HL-60/S4 treated with phorbol 12-myristate 13-acetate at 8.2 ng/mL for 4 days and 3 days (cell line): ENCODE measurements around the gene PACRGL.

Source experiments
- in situ Hi-C: fragments of 300-500 bp; cut with MboI; formaldehyde crosslinking; loops from 2 replicates; pipeline ENCODE4 v1.15.0; 2022; ENCODE audit warnings: low sequenced_read_pairs

The PACRGL gene

GRCh38 chr4:20700007-20700761, at the start of gene PACRGL:
PACRGL (plus strand) TSS chr4:20700458; CDS start chr4:20704482, 4,024 bp downstream.
- in situ Hi-C loops, result no loop called here

DNA sequence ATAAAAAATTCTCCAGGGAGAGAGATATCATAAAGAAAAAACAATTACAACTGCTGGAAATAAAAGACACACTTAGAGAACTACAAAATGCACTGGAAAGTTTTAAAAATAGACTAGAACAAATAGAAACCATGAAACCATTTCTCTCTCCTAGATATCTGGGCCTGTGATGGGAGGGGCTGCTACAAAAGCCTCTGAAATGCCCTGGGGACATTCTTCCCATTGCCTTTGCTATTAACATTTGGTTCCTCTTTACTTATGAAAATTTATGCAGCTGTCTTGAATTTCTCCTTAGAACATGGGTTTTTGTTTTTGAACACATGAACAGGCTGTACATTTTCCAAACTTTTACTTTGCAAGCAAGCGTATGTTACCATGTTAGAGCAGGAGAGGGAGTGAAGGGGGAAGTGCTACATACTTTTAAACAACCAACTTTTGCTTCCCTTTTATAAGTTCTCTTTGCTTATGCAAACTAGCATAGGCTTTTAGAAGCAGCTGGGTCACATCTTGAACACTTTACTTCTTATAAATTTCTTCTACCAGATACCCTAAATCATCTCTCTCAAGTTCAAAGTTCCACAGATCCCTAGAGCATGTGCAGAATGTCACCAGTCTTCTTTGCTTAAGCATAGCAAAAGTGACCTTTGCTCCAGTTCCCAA, 47.9 kb upstream of the PACRGL start:
- in situ Hi-C loops, result no loop called here

GRCh38 chr4:20658456-20658855, 41.8 kb upstream of the PACRGL start:
- in situ Hi-C loops, result no loop called here

DNA sequence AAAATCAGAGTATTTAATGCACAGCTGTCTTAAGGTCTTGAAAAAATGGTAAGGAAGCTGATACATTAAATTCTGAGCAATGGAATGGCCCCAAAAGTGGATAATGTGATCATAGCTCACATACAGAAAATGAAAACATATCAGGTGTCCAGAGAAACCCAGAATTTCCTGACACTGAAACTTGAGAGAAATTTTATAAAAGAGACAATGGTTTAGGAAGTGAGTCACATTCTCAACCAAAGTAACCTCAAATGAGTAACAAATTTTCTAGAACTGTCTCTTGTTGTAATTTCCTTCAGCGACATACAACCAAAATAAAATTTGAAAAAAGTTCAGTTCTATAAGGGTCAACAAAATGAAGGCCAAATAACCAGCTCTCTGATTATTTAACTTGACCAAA, 37.4 kb upstream of the PACRGL start:
- in situ Hi-C loops, result no loop called here

GRCh38 chr4:20666012-20666860, 34.0 kb upstream of the PACRGL start:
- in situ Hi-C loops, result no loop called here

DNA sequence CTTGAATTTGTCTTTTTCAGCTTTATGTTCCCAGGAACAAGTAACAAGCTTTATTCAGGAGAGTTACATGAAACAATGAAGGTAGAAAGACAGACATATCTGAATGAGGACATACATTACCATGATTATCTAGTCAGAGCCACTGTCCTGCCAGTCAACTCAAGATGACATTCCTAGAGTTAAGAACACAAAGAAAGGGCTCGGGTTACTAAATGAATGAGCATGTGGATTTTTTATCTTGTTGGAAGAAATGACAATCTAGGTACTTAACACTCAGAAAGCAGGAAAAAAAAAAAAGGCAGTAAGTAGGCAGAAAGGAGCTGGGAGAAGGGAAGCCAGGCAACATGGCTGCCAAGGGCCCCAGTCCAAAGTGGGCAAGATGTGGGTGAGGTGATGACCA, 28.0 kb upstream of the PACRGL start:
- in situ Hi-C loops, result no loop called here

DNA sequence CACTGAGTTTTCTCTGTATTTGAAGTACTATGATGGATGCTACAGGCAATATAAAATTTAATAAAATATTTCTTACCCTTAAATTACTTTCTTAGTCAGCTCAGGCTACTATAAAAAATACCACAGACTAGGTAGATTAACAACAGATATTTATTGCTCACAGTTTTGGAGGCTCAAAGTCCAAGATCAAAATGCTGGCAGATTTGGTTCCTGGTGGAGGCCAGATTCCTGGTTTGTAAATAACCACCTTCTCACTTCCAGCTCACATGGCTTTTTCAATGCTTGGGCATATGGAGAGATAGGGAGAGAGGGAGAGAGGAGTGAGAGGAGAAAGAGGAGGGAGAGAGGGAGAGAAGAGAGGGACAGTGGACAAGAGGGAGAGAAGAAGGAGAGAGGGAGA, 24.5 kb upstream of the PACRGL start:
- in situ Hi-C loops, result loop anchor here (25.0 kb wide), 1 partner anchor 263 kb away; no protein-coding TSS in a partner anchor

GRCh38 chr4:20676501-20677197, 23.6 kb upstream of the PACRGL start:
- in situ Hi-C loops, result loop anchor here (25.0 kb wide), 1 partner anchor 264 kb away; no protein-coding TSS in a partner anchor

DNA sequence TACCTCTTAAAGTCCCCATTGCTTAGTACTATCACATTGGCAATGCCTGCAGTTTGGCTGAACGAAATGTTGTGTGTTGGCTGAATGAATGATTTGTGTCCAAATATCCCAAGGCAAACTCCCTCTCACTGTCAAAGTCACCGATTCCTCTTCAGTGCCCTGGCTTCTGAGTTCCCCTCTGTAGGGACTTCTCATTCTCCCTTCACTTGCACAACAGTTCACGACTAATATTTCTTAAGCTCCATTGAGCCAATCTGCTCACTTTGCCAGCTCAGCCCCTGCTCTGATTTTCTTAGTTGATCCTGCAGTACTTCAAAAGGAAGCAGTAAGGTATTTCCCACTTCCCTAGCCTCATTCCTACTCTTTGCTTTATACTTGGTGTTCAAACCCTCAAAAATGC, 21.9 kb upstream of the PACRGL start:
- in situ Hi-C loops, result loop anchor here (25.0 kb wide), 1 partner anchor 266 kb away; no protein-coding TSS in a partner anchor

DNA sequence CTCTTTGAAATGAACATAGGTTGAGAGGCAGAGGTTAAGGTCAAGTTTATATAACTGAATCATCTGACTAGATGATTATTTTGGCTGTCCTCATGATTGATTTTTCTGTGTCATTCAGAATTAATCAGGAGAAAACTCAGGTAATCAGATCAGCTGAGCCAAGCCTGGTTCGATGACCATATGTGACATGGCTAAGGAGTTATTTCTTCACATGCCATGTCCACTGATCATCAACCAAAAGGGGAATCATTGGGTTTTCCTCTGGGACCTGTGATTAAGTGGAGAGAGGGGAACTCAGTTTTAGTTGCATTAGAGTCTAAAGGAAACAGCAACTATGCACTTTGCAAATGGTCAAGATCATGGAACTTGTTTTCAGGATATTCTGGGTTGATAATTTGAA, 20.3 kb upstream of the PACRGL start:
- in situ Hi-C loops, result loop anchor here (25.0 kb wide), 1 partner anchor 268 kb away; no protein-coding TSS in a partner anchor

GRCh38 chr4:20680736-20681135, 19.5 kb upstream of the PACRGL start:
- in situ Hi-C loops, result loop anchor here (25.0 kb wide), 1 partner anchor 268 kb away; no protein-coding TSS in a partner anchor

GRCh38 chr4:20681271-20681670, 19.0 kb upstream of the PACRGL start:
- in situ Hi-C loops, result loop anchor here (25.0 kb wide), 1 partner anchor 269 kb away; no protein-coding TSS in a partner anchor

DNA sequence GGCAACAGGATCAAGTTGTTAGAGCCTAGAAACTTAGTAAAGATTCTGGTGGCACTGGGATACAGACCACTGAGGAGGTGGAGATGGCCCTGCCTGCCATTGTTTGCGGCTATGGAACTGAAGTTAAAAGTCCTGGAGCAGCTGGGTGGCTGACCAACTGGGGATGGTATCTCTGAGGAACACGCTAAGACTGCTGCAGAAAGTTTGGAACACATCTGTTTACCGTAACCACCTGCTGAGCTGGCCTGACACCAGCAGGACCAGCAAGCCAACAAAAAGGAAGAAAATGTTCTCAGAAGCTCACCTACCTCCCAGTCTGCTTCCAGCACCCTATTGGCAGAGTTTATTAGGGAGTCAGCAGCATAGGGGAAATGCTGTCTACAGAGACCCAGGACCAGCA, 17.4 kb upstream of the PACRGL start:
- in situ Hi-C loops, result loop anchor here (25.0 kb wide), 1 partner anchor 271 kb away; no protein-coding TSS in a partner anchor

- in situ Hi-C loops, result loop anchor here (25.0 kb wide), 1 partner anchor 271 kb away; no protein-coding TSS in a partner anchor
Measured at GRCh38 chr4:20683766-20684165, 16.5 kb upstream of the PACRGL start.

DNA sequence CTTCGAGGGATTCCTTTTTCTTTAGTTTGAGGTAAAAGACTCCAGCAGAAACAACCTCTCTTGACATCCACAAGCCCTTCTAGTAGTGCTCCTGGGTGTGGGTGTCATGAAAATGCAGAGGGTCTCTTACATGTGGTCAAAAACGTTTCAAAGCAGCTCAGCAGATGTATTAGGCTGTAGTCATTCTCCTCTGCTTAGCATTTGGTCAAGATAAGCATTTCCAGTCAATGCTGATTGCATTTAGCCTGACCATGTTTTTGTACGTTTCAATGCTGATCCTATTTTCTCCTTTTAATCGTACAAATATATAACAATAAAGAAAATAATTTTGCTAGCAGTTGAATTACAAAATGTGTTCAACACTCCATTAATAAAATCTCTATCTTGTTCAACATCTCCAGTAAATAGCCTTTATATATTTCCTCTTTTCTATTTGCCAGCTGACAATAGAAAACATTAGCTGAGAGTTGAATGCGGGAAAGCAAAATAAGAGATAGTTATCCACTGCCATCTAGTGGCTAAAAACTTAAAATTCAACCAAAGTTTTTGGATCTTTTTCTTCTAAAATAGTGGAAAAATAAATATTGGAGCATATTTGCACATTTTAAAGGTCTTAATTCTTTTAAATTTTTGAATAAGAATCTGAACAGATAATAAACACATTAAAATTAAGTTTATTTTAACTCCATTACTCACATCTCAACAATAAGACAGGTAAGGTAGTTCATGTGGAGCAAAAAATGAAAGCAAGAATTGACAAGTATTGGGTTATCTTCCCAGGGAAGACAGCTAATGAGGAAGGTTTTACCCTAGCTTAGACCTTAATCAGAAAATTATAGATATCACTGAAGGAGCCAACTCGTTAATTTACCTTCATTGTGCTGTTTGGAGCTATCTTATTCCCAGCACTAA, 15.2 kb upstream of the PACRGL start:
- in situ Hi-C loops, result loop anchor here (25.0 kb wide), 1 partner anchor 273 kb away; no protein-coding TSS in a partner anchor

- in situ Hi-C loops, result loop anchor here (25.0 kb wide), 1 partner anchor 276 kb away; no protein-coding TSS in a partner anchor
Measured at GRCh38 chr4:20687864-20688263, 12.4 kb upstream of the PACRGL start.

- in situ Hi-C loops, result loop anchor here (25.0 kb wide), 1 partner anchor 285 kb away; no protein-coding TSS in a partner anchor
Measured at GRCh38 chr4:20696815-20697214, 3.4 kb upstream of the PACRGL start.

DNA sequence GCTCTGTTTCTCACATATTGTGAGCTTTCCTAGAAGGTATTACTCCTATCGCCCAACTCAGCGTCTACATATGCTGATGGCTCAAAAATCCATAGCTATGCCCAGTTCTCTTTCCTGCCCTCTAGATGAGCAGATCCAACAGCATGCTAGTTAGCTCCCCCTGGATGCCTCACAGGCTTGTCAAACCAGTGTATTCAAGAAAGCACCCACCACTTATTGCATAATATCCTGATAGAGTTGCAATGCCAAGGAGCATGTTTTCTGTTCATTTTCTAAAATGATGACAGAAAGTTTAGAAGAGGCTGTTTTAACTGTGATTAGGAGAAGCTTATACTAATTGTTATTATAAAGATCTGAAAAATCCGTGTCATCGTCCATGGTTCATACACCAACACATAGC, 1.9 kb upstream of the PACRGL start:
- in situ Hi-C loops, result loop anchor here (25.0 kb wide), 1 partner anchor 286 kb away; no protein-coding TSS in a partner anchor

- in situ Hi-C loops, result loop anchor here (25.0 kb wide), 1 partner anchor 287 kb away; no protein-coding TSS in a partner anchor
Measured at GRCh38 chr4:20698820-20699219, 1.4 kb upstream of the PACRGL start.
